T47D (cell line): ENCODE results near the gene RASAL2.
A peak's percentile ranks its signal among the peaks of the same experiment; 100 is the strongest.
"Not testable (repeated sequence)": the region's sequence is repeated elsewhere in the genome, so short reads cannot be mapped to it uniquely, and the experiment has no call there.

ENCODE experiments used
- DNase-seq, 2 experiments: peaks; one replicate each; pipeline versions ENCODE4 v3.0.0 to v3.0.0-alpha.2; 2011 to 2012; ENCODE audit warnings: low read depth in 1 of 2, low spot score in 1 of 2
- JUND ChIP-seq: IDR thresholded peaks from 2 replicates; pipeline ENCODE4 v1.6.1; 2012; ENCODE audit warnings: low read depth
- in situ Hi-C: cut with HindIII; loops from 2 replicates; pipeline ENCODE4 v1.10.0; 2016; ENCODE audit warnings: low sequenced_read_pairs, low pct_unique_long_range_greater_than_20kb

RASAL2 gene

GRCh38 chr1:178107823-178108222, 13.9 kb downstream of the RASAL2 start:
- in situ Hi-C loops: no loop called here
- no peak for TF ChIP-seq JUND
- DNase-seq: no peak

DNA sequence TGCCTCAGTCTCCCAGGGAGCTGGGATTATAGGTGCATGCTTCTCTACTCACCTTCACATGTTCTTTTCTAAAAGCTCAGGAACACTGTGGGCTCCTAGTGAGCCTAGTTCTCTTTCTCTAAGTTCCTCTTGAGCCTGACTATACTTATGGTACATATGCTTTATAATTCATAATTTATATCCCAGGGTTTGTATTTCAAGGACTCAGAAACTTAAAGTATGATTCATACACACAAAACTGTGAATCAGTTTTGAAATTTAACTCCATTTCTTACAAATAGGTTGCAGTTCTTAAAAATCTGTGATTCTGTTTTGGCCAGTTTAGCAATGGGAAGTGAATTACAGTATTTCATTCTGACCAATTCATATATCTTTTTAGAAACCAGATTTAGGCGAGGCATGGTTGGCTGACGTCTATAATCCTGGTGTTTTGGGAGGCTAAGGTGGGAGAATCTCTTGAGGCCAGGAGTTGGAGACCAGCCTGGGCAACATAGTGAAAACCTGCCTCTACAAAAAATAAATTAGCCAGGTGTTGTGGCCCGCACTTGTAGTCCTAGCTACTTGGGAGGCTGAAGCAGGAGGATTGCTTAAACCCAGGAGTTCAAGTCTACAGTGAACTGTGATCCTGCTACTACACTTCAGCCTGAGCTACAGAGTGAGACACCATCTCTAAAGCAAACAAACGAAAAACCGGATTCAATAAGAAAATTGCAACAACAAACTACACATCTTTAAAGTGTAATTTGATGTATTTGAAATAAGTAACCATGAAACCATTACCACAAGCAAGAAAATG, 15.6 kb downstream of the RASAL2 start:
- no peak for TF ChIP-seq JUND
- in situ Hi-C loops: no loop called here

GRCh38 chr1:178115260-178115659, 21.4 kb downstream of the RASAL2 start:
- TF ChIP-seq JUND: no peak
- no peak for DNase-seq
- in situ Hi-C loops: no loop called here

More for the DNA sequence above, 15.6 kb downstream of the RASAL2 start:
- DNase-seq: no peak

GRCh38 chr1:178118524-178118923, 24.6 kb downstream of the RASAL2 start:
- in situ Hi-C loops: no loop called here
- no peak for DNase-seq
- no peak for TF ChIP-seq JUND

DNA sequence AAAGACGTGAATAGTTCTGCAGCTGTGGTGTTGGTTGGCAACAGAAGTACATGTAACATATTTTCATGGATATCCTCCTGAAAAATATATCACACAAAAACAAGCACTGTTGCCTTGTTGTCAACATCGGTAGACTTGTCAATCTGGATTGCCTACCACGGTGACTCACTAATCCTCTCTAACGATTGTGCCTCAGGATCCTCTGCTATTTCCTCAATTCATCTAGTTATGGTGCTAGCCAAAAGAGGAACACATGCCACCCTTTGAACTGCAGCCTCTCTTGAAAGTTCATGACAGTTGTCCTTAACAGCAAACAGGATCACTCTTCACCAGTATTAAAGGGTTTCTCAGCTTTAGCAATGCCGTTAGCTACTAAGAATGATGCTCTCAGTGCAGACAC, 25.7 kb downstream of the RASAL2 start:
- TF ChIP-seq JUND: no peak
- DNase-seq: peak in 1 of 2 experiments; percentile 48
- in situ Hi-C loops: no loop called here

- TF ChIP-seq JUND: no peak
- DNase-seq: no peak
- in situ Hi-C loops: no loop called here
These were observed 26.2 kb downstream of the RASAL2 start for GRCh38 chr1:178120088-178120487.

GRCh38 chr1:178120520-178121052, 26.7 kb downstream of the RASAL2 start:
- in situ Hi-C loops: not testable (repeated sequence)

GRCh38 chr1:178121883-178122282, 28.0 kb downstream of the RASAL2 start:
- in situ Hi-C loops: no loop called here
- no peak for TF ChIP-seq JUND
- DNase-seq: no peak

More at GRCh38 chr1:178120520-178121052, 26.7 kb downstream of the RASAL2 start:
- not testable (repeated sequence) for DNase-seq

DNA sequence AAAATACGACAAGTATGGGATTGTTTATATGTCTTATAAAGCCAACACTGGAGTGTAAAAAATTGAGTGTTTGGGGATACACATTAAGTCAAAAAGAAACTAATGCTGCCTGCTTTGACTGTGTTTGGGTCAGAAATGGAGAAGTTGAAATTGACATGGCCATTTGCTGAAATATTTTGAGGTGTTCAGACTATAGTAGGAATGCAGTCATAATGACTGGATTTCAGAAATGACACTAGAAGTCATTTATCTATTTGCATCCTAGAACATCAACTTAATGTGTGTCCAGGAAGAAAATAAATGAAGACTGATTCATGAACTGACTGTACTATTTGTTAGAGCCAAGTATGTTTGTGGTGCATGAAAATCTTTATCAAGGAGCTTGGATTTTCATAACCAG, 28.4 kb downstream of the RASAL2 start:
- in situ Hi-C loops: no loop called here
- no peak for TF ChIP-seq JUND
- no peak for DNase-seq

DNA sequence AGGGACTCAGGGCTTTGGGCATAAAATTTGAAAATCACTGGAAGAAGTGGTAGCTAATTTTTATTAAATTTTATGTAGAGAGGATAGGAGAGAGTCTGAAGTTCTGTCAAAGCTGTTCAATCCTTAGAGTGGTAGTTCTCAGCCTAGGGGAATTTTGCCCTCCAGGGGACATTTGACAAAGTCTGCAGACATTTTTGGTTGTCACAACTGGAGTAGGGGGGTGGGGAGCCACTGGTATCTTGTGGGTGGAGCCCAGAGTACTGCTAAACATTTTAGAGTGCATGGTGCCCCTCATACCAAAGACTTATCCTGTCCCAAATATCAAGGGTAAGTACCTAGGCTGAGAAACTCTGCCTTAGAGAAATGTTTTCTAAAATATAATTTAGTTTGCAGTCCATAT, 30.2 kb downstream of the RASAL2 start:
- no peak for TF ChIP-seq JUND
- in situ Hi-C loops: no loop called here
- DNase-seq: no peak

- TF ChIP-seq JUND: no peak
- in situ Hi-C loops: no loop called here
- no peak for DNase-seq
These were observed 32.4 kb downstream of the RASAL2 start for GRCh38 chr1:178126261-178126660.

DNA sequence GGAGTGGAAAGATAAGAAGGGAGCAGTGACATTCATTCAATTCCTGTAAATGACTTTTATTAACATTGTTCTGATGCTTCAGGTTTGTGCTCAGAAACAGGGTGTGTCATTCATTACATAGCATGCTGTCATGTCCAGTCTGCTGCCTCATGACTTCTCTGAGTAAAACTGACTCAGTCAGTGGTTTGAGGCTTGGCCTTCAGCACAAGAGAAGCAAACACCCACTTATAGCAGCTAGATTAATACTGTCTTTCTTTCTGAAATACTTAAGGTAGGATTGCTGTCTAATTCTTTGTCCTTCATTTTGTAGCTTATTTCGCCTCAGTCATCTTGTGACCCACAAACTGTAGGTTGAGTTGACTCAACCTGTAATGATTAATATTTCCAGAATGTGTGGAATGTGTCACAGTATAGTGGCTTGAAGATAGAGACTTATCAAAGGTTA, 32.9 kb downstream of the RASAL2 start:
- no peak for TF ChIP-seq JUND
- in situ Hi-C loops: no loop called here
- peak in 1 of 2 experiments; percentile 6 for DNase-seq

GRCh38 chr1:178127482-178128191, 33.7 kb downstream of the RASAL2 start:
- no peak for TF ChIP-seq JUND
- DNase-seq: no peak
- in situ Hi-C loops: no loop called here
